GM20000 (cell line): ENCODE measurements around the gene IP6K3.

ENCODE experiments used
- DNase-seq: peaks from one replicate; pipeline ENCODE4 v3.0.0; 2012; ENCODE audit warnings: low spot score
- CTCF ChIP-seq: IDR thresholded peaks from 2 replicates; pipeline ENCODE4 v1.5.1; 2012; ENCODE audit warnings: mild to moderate bottlenecking, control low read depth; ENCODE audit errors: extremely low read depth, missing control alignments

The IP6K3 gene

GRCh38 chr6:33714385-33715040, 32.2 kb downstream of the IP6K3 start:
- TF ChIP-seq CTCF, result no peak

GRCh38 chr6:33713786-33714185, 32.9 kb downstream of the IP6K3 start:
- TF ChIP-seq CTCF, result no peak
- no peak for DNase-seq

More at GRCh38 chr6:33714385-33715040, 32.2 kb downstream of the IP6K3 start:
- no peak for DNase-seq

GRCh38 chr6:33712914-33713313, 33.8 kb downstream of the IP6K3 start:
- no peak for TF ChIP-seq CTCF

GRCh38 chr6:33711140-33712129, 35.3 kb downstream of the IP6K3 start, which contains the start of gene UQCC2:
Gene UQCC2 (minus strand): TSS chr6:33711700. CDS start chr6:33711686, 14 bp downstream.
- peak; percentile 55 for TF ChIP-seq CTCF
- DNase-seq, result peak; percentile 94

More at GRCh38 chr6:33712914-33713313, 33.8 kb downstream of the IP6K3 start:
- no peak for DNase-seq

GRCh38 chr6:33710296-33711121, 36.2 kb downstream of the IP6K3 start:
- DNase-seq, result no peak
- no peak for TF ChIP-seq CTCF

GRCh38 chr6:33709605-33710295, 37.0 kb downstream of the IP6K3 start:
- TF ChIP-seq CTCF, result no peak
- no peak for DNase-seq
